Measurements from ENCODE around the gene GSAP.

The GSAP gene

DNA sequence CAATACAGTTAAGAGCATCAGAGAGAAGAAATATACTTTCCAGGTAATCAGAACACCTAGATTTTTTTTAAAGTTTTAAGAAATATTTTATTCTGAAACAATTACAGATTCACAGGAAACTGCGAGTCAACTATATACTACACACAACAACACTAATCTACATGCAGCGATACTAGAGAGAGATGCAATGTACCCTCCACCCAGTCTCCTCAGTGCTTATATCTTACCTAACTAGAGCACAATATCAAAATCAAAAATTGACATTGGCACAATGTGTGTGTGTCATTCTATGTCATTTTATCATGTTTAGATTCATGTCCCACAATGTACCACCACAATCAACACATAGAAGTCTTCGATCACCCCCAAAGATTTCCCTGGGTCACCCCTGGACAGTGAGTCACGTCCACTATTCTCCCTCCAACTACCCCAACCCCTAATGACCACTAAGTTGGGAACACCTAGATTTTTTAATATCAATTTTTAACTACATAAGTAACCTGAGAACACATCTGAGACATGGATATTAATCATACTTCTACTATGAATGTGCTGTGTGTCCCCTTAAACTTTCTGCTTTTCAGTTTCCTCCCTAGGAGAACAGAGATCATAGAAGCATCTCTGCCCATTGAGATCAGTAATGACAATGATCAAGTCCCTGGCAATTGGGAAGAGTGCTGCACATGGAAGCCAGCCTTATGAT, 86.5 kb downstream of the GSAP start:
- DNase-seq (ENCODE audit: extremely low read depth in 1 of 2, low read depth in 1 of 2), result no peak

DNA sequence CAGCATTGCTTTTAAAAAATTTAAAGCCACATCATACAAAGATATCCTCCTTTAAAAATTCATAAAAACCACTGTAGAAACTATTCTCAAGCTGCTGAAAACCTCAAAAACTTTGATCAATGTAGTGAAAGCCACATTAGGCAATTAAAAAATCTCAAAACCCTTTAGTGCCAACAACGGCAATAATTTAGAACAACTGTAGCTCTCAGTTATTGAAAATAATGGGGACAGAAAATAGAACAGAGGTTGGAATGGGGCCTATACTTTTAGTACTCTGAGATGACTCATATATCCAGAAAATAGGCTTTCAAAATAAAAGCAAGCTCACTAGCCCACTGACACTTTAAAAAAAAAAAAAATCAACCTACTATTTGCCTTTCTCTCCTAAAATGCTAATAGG, 87.5 kb downstream of the GSAP start:
- no peak for DNase-seq (ENCODE audit: extremely low read depth in 1 of 2, low read depth in 1 of 2)

DNA sequence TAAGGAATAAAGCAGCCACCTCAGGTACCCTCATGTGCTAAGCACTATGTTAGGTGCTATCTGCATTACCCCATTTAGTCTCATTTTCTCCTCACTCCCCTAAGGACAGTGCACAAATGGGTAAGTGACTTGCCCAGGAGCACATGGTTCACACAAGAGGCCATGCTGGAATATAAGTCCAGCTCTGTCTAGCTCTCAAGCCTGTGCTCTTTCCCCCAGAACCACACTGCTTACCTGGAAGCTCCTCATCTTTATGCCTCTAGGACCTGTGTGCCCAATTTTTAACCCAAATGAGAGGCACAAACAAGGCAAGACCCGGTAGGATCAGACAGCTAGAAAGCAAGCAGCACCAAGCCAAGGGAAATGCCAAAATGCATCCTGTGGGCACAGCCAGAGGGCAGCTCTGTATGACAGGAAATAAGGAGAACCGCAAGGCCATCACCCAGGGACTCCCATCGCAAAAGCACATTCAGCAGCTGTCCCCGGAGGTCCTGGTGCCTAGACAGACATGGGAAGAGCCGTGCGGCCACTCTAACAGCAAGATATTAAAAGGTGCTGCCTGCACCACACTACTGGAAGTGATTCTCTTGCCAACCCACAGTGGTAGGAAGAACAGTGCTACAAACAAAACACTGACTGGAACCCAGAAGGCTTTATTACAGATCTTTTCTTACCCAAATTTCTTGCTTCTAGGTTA, 88.1 kb downstream of the GSAP start:
- DNase-seq (ENCODE audit: extremely low read depth in 1 of 2, low read depth in 1 of 2), result no peak

DNA sequence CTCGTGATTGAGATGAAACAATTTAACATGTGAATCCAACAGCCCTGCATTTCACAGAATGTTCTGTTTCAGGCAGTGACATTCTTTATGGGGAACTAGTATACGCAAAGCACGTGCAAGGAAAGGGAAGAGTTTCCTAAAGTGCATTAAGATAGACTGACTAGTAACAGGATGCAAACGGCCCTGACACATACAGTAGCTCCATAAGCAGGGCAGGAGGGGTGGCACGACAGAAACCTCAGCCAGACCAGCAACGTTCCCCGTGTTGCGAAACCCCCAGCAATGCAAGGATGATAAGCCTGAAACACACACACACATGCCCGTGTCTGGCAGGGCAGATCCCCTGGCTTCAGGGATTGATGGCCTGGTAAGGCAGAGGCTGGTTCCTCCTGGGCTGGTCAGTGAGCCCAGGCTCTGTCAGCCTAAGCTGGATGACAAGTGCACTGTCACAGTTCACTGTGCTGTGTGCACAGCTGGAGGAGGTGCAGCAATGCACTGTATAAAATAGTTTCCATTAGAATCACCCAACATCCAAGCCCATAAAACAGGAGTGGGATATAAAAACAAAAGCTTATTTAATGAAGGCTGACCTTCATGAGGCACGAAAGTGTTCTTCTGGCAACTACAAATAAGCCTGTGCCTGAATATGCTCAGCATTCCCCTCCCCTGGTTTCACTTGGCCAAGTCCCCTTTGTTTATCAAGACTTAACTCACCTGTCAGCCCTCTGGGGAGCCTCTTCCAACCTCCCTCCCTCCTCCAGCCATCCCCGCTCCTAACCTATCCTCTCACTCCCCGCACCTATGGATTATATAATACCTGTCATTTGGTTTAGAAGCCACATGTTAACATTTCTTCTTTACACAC, 88.8 kb downstream of the GSAP start:
- DNase-seq (ENCODE audit: extremely low read depth in 1 of 2, low read depth in 1 of 2), result no peak

DNA sequence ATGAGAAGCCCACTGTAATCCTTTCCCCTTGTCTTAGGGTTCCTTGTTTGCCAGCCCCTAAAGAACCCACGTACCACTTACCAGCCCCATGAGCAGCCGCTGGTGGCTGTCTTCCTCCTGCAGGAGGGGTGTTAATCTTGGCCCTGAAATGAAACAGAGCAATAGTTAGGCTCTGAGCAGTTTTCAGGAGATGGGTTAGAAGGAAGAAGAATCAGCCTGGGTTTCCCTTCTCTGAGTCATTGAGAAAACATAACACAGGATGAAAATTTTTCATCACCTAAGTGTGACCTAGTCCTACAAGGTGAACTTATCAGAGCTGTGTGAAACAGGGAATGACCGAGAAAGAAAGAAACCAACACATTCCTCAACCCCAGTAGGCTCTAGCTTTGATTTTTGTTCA, 90.0 kb downstream of the GSAP start:
- DNase-seq (ENCODE audit: extremely low read depth in 1 of 2, low read depth in 1 of 2), result no peak

DNA sequence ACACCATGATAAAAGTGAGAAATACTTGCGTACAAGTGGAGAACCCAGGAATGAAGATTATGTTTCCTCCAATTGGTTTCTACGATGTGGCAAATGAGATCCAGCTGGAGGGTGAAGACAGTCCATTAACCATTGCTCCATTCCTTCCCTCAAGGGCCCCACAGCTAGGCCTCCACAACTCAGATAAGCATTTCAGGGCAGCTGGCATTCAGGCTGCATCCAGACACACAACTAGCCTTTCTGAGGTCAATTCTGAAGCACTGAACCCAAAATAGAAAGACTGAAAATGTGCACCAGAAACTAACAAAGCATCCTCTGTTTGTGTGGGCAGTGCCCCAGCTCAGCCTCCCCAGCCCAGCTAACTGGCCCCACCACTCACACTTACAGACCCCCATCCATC, 94.8 kb downstream of the GSAP start:
- DNase-seq (ENCODE audit: extremely low read depth in 1 of 2, low read depth in 1 of 2), result no peak

DNA sequence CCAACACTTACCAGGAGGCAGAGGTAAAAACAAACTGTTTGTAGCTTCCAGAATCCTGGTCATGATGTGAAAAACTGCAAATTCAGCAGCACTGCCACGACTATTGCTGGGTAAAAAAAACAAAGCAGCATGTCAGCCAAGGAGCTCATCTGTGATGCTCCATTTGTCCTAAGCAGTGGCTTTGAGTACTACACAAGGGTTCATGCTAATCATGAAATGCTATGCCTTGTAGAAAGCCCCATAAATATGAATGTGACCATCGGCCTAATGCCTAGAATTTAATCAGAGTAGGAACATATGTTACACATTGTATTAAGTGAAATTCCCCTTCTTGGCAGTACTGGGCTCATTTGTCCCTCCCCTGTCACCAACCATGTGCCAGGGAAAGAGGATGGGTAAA, 95.4 kb downstream of the GSAP start:
- DNase-seq (ENCODE audit: extremely low read depth in 1 of 2, low read depth in 1 of 2), result no peak

DNA sequence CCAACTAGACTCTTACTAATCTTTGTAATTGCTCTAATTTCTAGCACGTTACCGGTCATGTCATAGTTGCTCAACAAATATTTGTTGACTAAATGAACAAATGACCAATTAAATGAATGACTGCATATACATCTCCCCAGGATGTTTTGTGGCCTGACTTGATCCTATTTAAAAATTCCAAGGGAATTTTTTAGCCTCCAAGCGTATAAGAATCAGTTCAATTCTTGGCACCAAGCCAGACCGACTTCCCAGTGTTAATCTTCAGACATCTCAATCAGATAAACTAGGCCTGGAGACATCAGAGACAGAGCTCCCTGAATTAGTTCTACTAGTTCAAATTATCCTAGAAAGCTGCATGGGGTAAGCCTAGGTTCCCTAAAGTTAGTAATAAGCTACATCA, 96.0 kb downstream of the GSAP start:
- DNase-seq (ENCODE audit: extremely low read depth in 1 of 2, low read depth in 1 of 2), result no peak

DNA sequence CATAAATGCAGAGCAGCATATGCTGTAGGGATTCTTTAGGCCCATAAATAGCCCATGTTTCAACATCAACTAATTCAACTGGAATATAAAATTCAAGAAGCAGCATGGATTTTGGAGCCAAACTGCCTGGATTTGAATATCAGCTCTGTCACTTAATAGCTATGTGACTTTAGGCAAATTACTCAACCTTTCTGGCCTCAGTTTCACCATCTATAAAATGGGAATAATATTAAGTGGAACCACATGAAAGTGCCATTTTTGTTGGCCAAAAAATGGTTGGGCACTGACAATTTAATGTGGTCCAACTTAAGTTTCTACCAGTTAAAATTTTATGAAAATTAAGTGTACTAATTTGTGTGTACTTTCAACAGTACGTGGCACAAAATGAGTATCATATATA, 98.1 kb downstream of the GSAP start:
- no peak for DNase-seq (ENCODE audit: extremely low read depth in 1 of 2, low read depth in 1 of 2)

DNA sequence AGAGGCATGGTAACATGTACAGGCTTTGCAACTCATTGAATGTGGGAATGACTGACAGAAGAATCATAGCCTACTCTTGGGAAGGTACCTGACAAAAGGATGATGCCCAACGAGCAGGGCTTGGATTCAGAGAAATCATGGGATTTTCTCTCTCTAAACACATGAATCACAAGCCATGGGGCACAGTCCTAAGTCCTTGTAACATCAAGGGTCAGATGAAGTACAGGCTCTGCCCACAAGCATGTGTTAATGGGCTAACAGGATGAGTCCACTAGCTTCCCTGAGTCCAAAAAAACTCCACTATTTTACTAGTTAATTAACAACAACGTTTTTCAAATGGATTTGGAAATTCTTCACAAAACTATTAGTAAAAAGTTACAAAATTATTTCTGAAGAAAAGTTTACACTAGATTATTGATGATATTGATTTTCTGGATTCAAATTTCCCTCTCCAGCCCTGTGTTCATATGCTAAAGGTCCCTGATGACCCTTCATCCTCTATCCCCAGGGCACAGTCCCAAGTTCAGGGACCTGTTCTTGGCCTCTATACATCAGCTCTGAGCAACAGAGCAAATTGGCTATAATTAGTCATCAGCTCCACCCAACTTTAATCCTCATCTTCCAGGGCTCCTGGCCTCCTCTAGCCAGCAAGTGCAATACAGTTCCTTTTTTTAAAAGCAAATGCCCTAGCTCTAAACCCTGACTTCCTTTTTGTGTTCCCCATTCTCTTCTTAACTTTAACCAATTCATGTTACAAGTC, 99.8 kb downstream of the GSAP start:
- DNase-seq (ENCODE audit: extremely low read depth in 1 of 2, low read depth in 1 of 2), result no peak

DNA sequence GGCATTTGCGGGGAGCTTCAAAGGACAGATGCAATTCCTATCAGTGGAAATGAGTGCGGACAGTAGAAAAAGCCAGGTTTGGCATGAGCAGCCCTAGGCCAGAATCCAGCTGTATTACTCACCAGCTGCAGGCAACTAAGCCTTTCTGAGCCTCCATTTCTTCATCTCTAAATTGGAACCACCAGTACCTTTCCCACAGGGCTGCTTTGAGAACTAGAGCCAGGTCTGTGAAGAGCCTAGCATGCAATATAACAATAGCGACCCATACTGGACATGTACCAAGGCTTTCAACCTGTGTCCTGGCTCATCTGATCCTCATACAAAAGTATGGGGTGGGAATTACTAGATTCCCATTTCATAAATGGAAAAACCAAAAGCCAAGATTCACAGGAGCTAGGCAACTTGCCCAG, 101.0 kb downstream of the GSAP start:
- DNase-seq (ENCODE audit: extremely low read depth in 1 of 2, low read depth in 1 of 2), result no peak

DNA sequence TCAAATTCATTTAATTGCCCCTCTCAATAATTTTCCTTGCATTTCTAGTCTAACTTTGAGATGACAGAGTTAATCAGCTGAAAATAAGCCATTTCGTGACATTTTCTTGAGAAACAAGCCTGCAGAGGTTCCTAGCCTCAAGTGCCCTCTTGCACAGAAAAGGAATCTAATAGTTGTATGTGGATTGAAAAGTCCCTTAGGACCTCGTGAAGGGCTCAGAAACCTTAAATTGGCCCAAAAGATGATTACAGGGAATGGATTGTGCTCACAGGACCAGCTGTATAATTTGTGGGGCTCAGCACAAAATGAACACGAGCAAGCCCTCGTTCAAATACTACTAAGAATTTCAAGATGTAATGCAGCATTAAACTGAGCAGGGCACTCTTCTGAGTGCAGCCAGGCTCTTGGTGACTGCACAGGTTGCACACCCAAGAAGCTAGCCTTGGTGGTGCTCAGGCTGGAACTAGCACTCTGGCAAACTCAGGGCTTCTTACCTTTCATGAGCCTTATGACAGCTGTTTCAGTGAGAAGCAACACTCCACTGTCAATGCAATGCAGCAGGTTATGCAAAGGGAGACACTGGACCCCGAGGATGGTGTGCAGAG, 102.2 kb downstream of the GSAP start:
- DNase-seq (ENCODE audit: extremely low read depth in 1 of 2, low read depth in 1 of 2), result no peak

DNA sequence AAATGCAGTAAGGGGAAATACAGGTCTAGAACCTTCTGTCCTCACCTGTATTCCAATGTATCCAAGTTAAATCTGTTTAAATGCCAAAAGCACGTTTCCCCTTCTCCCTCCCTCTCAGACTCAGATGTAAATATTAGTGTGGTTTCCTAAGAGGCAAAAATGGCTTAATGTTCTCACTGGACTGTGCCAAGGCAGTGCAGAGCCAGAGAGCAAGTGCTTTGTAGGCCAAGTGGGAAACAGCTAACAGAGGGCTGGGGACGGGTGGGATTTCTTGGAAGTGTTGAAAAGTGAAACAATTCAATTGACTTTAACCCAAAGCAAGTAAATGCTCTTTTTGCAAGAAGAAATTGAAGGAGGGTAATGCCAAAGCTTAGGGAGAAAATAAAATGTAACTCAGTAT, 103.1 kb downstream of the GSAP start:
- no peak for DNase-seq (ENCODE audit: extremely low read depth in 1 of 2, low read depth in 1 of 2)

DNA sequence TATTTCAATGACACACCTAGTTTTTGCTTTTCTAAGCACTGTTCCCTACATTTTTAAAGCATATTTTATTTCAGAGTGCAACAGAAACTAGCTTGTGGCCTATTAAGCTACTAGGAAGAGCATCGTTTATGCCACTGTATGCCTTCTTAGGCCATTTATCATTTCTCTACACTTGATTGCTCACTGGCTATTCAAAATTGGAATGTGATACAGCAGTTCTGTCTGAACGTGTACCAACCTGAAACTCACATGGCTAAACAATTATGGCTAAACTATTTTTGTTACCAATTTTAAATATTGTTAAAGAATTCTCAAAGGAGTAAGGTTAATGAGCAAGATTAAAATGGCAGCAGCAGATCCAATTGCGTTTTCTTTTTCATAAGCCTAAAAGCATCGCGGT, 105.2 kb downstream of the GSAP start:
- no peak for DNase-seq (ENCODE audit: extremely low read depth in 1 of 2, low read depth in 1 of 2)

DNA sequence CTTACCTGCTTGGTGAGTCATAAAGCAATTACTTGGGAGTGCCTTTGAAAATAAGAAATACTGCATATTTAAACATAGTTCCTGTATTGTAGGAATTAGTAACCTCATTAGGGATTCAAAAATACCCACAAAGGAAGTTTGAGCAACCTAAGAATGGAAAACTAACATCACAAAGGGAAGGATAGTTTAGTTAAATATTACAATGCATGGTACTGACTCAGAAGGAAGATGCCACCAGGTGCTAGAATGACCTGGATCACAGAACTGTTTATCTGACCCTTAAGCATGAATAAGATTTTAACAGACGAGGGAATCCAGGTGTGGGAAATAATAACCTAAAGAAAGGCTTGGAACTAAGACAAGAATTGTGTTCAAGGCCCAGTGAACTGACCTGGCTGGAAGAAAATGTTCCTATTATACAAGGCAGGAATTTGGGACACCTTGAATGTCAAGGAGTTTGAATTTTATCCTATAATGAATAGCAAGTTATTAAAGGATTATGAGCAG, 106.4 kb downstream of the GSAP start:
- no peak for DNase-seq (ENCODE audit: extremely low read depth in 1 of 2, low read depth in 1 of 2)

DNA sequence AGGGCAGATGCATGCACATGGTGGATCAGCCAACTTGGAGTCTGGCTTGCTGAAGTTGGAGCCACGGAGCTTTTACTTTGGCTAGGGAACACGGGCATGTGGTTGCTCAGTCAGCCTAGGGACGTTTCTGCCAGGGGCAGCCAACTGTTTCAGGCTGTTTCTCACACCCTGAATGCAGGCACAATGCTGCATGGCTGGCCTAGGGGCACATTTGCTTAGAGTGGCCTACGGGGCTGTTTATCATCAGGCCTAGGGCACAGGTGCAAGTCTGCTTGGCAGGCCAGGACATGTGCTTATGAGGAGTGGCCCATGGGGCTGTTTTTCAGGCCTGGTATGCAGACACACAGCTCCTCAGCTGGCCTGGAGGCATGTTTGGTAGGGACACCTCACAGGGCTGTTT, 107.4 kb downstream of the GSAP start:
- no peak for DNase-seq (ENCODE audit: extremely low read depth in 1 of 2, low read depth in 1 of 2)

DNA sequence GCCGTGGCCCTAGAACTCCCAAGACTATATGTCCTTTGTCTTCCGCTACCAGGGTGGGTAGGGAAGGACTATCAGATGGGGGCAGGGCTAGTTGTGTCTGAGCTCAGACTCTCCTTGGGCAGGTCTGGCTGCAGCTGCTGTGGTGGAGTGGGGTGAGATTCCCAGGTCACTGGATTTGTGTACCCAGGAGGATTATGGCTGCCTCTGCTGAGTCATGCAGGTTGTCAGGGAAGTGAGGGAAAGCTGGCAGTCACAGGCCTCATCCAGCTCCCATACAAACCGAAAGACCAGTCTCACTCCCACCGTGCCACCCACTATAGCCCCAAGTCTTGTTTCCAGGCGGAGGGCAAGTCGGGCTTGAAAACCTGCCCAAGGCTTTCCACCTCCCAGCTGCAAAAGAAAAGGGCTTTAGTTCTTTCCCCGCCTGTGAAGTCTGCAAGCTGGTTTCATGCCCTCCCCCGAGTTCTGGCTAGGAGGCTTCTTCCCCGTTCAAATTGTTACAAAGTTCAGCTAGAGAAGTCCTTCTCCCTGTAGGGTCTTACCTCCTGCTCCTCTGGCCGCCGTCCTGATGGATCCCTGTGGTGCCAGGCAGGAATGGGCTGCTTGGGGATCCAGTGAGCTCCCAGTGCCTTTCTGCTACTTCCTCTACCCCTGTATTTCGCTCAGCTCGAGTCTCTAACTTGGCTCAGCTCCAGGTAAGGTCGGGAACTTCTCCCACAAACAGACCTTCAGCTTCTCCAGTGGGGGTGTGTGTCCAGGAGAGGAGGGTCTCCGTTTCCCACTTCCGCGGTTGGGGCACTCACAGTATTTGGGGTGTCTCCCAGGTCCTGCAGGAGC, 109.7 kb downstream of the GSAP start:
- no peak for DNase-seq (ENCODE audit: extremely low read depth in 1 of 2, low read depth in 1 of 2)

DNA sequence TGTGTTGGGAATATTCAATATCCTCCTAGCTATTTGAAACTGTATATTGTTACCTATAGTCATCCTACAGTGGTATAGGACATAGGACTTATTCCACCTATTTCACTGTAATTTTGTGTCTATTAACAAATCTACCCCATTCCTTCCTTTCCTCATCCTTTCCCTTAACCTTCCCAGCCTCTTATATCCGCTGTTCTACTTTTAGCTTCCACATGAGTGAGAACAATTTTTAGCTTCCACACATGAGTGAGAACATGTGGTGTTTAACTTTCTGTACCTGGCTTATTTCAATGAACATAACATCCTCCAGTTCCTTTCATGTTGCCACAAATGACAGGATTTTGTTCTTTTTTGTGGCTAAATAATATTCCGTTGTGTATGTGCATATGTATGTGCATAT, 120.6 kb downstream of the GSAP start:
- no peak for DNase-seq (ENCODE audit: extremely low read depth in 1 of 2, low read depth in 1 of 2)

DNA sequence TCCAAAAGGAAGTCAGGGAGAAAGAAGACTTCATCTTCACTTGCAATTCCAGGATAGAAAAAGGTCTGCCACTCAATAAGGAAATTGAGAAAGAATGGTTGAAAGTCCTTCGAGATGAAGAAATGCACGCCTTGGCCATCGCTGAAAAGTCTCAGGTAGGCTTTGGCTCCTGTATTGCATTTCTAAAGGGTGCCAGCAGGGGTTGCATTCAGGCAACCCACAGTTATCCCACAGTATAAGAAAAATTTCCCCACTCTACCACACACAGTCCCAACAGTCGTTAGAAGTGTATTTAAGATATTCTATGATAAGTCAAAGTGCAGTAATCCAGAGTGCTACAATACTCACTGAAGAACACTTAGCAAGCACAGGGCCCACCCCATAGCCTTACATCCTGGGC, 123.1 kb downstream of the GSAP start:
- DNase-seq (ENCODE audit: extremely low read depth in 1 of 2, low read depth in 1 of 2), result no peak

DNA sequence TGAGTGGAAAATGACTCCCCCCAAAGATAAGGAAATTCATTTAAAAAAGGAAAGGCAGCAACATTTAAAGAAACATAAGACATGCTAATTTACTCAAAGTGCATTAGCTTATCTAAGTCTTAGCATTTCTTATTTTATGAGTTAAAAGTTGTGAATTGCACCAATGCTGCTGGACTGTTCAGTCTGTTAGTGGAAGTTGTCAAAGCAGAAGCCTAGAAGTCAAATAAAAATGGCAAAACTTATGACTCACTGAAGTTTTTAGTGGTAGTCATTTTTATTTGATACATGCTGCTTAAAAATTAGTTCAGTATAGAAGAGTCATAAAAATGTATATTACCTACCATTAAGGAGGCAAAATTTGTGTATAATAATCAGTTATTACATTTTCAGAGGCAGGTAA, 125.7 kb downstream of the GSAP start:
- DNase-seq (ENCODE audit: extremely low read depth in 1 of 2, low read depth in 1 of 2), result no peak

Data from activated CD8-positive, alpha-beta memory T cell treated with anti-CD3 and anti-CD28 coated beads for 1 hour (primary cell).